Esophagus squamous epithelium (tissue), 4 donors: ENCODE results near the gene COPG2.

Source experiments
- POLR2A ChIP-seq, 4 donors: fragments of 450-650 bp; IDR thresholded peaks; one replicate each; pipeline ENCODE4 v1.6.1; 2017; ENCODE audit warnings: antibody characterized with exemption in 4 of 4, mild to moderate bottlenecking in 4 of 4, moderate library complexity in 3 of 4
- TF ChIP-seq, protein P1 (sequence below), 6 experiments: fragments of 450-650 bp in 4 of 6; fragments of 200-600 bp in 2 of 6; sonication (generic) in 2 of 6; IDR thresholded peaks; one replicate each; pipeline ENCODE4 v1.5.1; 2016 to 2019; ENCODE audit warnings: antibody characterized with exemption in 6 of 6, mild to moderate bottlenecking in 4 of 6, moderate library complexity in 4 of 6

DNA sequence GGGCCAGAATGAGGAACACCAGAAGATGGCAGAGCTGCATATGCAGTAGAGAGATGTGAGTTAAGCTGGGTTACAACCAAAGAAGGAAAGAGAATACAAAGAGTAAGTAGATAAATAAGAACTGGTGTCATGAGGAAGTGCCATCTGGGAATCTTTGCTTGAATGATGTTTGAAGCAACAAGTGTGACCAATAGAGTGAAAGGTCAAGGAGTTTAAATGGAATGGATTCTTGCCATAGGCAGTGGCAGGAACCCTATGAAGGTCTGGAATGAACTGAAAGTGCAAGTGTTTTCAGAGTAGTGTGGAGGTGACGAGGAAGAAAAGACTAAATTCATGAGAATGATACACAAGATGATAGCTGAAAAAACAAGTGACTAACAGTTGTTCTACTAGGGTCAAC is 155.1 kb downstream of the COPG2 start:
- TF ChIP-seq POLR2A (IDR thresholded peaks at IDR 0.05), result no peak
- TF ChIP-seq, protein P1, sequence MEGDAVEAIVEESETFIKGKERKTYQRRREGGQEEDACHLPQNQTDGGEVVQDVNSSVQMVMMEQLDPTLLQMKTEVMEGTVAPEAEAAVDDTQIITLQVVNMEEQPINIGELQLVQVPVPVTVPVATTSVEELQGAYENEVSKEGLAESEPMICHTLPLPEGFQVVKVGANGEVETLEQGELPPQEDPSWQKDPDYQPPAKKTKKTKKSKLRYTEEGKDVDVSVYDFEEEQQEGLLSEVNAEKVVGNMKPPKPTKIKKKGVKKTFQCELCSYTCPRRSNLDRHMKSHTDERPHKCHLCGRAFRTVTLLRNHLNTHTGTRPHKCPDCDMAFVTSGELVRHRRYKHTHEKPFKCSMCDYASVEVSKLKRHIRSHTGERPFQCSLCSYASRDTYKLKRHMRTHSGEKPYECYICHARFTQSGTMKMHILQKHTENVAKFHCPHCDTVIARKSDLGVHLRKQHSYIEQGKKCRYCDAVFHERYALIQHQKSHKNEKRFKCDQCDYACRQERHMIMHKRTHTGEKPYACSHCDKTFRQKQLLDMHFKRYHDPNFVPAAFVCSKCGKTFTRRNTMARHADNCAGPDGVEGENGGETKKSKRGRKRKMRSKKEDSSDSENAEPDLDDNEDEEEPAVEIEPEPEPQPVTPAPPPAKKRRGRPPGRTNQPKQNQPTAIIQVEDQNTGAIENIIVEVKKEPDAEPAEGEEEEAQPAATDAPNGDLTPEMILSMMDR (IDR thresholded peaks at IDR 0.05), result no peak
